ENCODE results near the gene TNFRSF12A. TPM values are rescaled to one million over a fixed set of nuclear protein-coding genes. Genes with fewer than 3 reads are reported as not detected.

The TNFRSF12A gene
- total RNA-seq, 2 experiments from 2014 or later, result 6.1 to 7.5 TPM

GRCh38 chr16:3057181-3058138 lies 37.3 kb downstream of the TNFRSF12A start:
- Mint-ChIP-seq H3K4me3 (peak overlapping the region; percentile 79), H3K4me1 (peaks cover 71% of the 10 kb centered on the region), H3K27me3 (no peaks in the 10 kb centered on the region), H3K36me3 (ENCODE audit: low read depth) (peaks cover 64% of the 10 kb centered on the region), H3K9me3 (no peaks in the 10 kb centered on the region), H3K27ac (peak overlapping the region; percentile 96)
- ChIA-PET POLR2A (interaction anchor here (0.7 to 6.1 kb wide), 20 partner anchors 8 to 91 kb away, joined by 3 to 96 read pairs (median 6); partner anchors contain the start of genes IL32, MMP25, TNFRSF12A and ZNF213), CTCF (interaction anchor here (0.9 to 6.3 kb wide), 14 partner anchors 10 to 113 kb away, joined by 3 to 177 read pairs (median 12); partner anchors contain the start of genes MMP25 and ZNF213)
- peak; percentile 59 for DNase-seq

GRCh38 chr16:3058139-3059030 lies 38.2 kb downstream of the TNFRSF12A start:
- no peaks in the 10 kb centered on the region for H3K27me3 Mint-ChIP-seq
- DNase-seq, result peak; percentile 68
- POLR2A ChIA-PET, result interaction anchor here (0.6 to 6.1 kb wide), 25 partner anchors 8 to 100 kb away, joined by 3 to 96 read pairs (median 6); partner anchors contain the start of genes MMP25, TNFRSF12A, ZNF213 and ZSCAN10
- H3K4me3 Mint-ChIP-seq, result peak overlapping the region; percentile 79
- peak overlapping the region; percentile 96 for H3K27ac Mint-ChIP-seq
- peaks cover 75% of the 10 kb centered on the region for H3K4me1 Mint-ChIP-seq
- CTCF ChIA-PET, result interaction anchor here (0.6 to 6.3 kb wide), 34 partner anchors 9 to 172 kb away, joined by 3 to 177 read pairs (median 5); partner anchors contain the start of genes HCFC1R1, MMP25, THOC6 and ZNF213
- H3K36me3 Mint-ChIP-seq (ENCODE audit: low read depth), result peaks cover 66% of the 10 kb centered on the region
- H3K9me3 Mint-ChIP-seq, result no peaks in the 10 kb centered on the region

- peak; percentile 90 for DNase-seq
- POLR2A ChIA-PET, result interaction anchor here (0.6 to 6.1 kb wide), 26 partner anchors 7 to 99 kb away, joined by 3 to 96 read pairs (median 6); partner anchors contain the start of genes MMP25, TNFRSF12A, ZNF213 and ZSCAN10
- H3K27ac Mint-ChIP-seq, result peak overlapping the region; percentile 95
- CTCF ChIA-PET, result interaction anchor here (0.6 to 6.3 kb wide), 31 partner anchors 8 to 138 kb away, joined by 3 to 177 read pairs (median 5); partner anchors contain the start of genes HCFC1R1, MMP25, THOC6 and ZNF213
- H3K4me3 Mint-ChIP-seq, result peak overlapping the region; percentile 79
- no peaks in the 10 kb centered on the region for H3K9me3 Mint-ChIP-seq
- peaks cover 74% of the 10 kb centered on the region for H3K4me1 Mint-ChIP-seq
- H3K27me3 Mint-ChIP-seq, result no peaks in the 10 kb centered on the region
- peaks cover 59% of the 10 kb centered on the region for H3K36me3 Mint-ChIP-seq (ENCODE audit: low read depth)
Observed at GRCh38 chr16:3059041-3059722, 39.0 kb downstream of the TNFRSF12A start.

- ChIA-PET CTCF (interaction anchor here (0.6 to 6.3 kb wide), 17 partner anchors 12 to 139 kb away, joined by 3 to 177 read pairs (median 7); partner anchors contain the start of gene ZNF213), POLR2A (interaction anchor here (0.7 to 6.1 kb wide), 10 partner anchors 10 to 75 kb away, joined by 3 to 96 read pairs (median 13); partner anchors contain the start of genes ZNF213 and ZSCAN10)
- peaks cover 58% of the 10 kb centered on the region for H3K36me3 Mint-ChIP-seq (ENCODE audit: low read depth)
- peak overlapping the region; percentile 79 for H3K4me3 Mint-ChIP-seq
- H3K9me3 Mint-ChIP-seq, result no peaks in the 10 kb centered on the region
- H3K27ac Mint-ChIP-seq, result peak overlapping the region; percentile 86
- no peaks in the 10 kb centered on the region for H3K27me3 Mint-ChIP-seq
- peaks cover 75% of the 10 kb centered on the region for H3K4me1 Mint-ChIP-seq
- no peak for DNase-seq
Observed at GRCh38 chr16:3059723-3060242, 39.6 kb downstream of the TNFRSF12A start.

GRCh38 chr16:3060339-3061127 lies 40.4 kb downstream of the TNFRSF12A start:
- no peaks in the 10 kb centered on the region for H3K27me3 Mint-ChIP-seq
- POLR2A ChIA-PET, result interaction anchor here (1.0 to 6.1 kb wide), 6 partner anchors 9 to 74 kb away, joined by 3 to 96 read pairs (median 18); partner anchors contain the start of gene ZNF213
- no peak for DNase-seq
- H3K4me3 Mint-ChIP-seq, result peak overlapping the region; percentile 79
- peaks cover 75% of the 10 kb centered on the region for H3K4me1 Mint-ChIP-seq
- peak overlapping the region; percentile 86 for H3K27ac Mint-ChIP-seq
- H3K36me3 Mint-ChIP-seq (ENCODE audit: low read depth), result peaks cover 55% of the 10 kb centered on the region
- H3K9me3 Mint-ChIP-seq, result no peaks in the 10 kb centered on the region
- CTCF ChIA-PET, result interaction anchor here (1.1 to 6.3 kb wide), 13 partner anchors 13 to 109 kb away, joined by 3 to 177 read pairs (median 16); partner anchors contain the start of gene ZNF213

GRCh38 chr16:3062553-3062952 lies 42.4 kb downstream of the TNFRSF12A start:
- no peak for DNase-seq
- no peak overlapping the region for H3K4me3 Mint-ChIP-seq
- no peaks in the 10 kb centered on the region for H3K27me3 Mint-ChIP-seq
- no peaks in the 10 kb centered on the region for H3K9me3 Mint-ChIP-seq
- peaks cover 58% of the 10 kb centered on the region for H3K36me3 Mint-ChIP-seq (ENCODE audit: low read depth)
- no peak overlapping the region for H3K27ac Mint-ChIP-seq
- ChIA-PET POLR2A (interaction anchor here (1.1 to 8.3 kb wide), 6 partner anchors 8 to 72 kb away, joined by 3 to 187 read pairs (median 36); partner anchors contain the start of genes MMP25 and ZNF213), CTCF (interaction anchor here (1.3 to 4.7 kb wide), 2 partner anchors 30 to 67 kb away, joined by 4 to 44 read pairs; no protein-coding TSS in a partner anchor)
- H3K4me1 Mint-ChIP-seq, result peaks cover 57% of the 10 kb centered on the region

GRCh38 chr16:3063625-3064386 lies 43.6 kb downstream of the TNFRSF12A start:
- Mint-ChIP-seq H3K27me3 (no peaks in the 10 kb centered on the region), H3K4me1 (peaks cover 63% of the 10 kb centered on the region), H3K27ac (peak overlapping the region; percentile 99), H3K36me3 (ENCODE audit: low read depth) (peaks cover 63% of the 10 kb centered on the region), H3K4me3 (peak overlapping the region; percentile 45), H3K9me3 (no peaks in the 10 kb centered on the region)
- ChIA-PET POLR2A (interaction anchor here (0.9 to 8.3 kb wide), 13 partner anchors 12 to 101 kb away, joined by 3 to 187 read pairs (median 8); partner anchors contain the start of genes MMP25, PKMYT1 and ZNF213), CTCF (interaction anchor here (0.8 to 4.7 kb wide), 8 partner anchors 13 to 70 kb away, joined by 3 to 44 read pairs (median 4); partner anchors contain the start of gene ZNF213)
- no peak for DNase-seq

GRCh38 chr16:3065069-3065741 lies 45.0 kb downstream of the TNFRSF12A start, which contains the start of gene IL32:
Gene IL32, plus strand, starts transcription at chr16:3065640. Its CDS starts 172 bp downstream, at chr16:3065812.
- peak within 1 kb of the TSS; percentile 99 for H3K27ac Mint-ChIP-seq
- peaks cover 66% of the 10 kb centered on the region for H3K36me3 Mint-ChIP-seq (ENCODE audit: low read depth)
- peak; percentile 80 for DNase-seq
- H3K27me3 Mint-ChIP-seq, result no peaks in the 10 kb centered on the region
- H3K9me3 Mint-ChIP-seq, result no peaks in the 10 kb centered on the region
- H3K4me3 Mint-ChIP-seq, result peak within 1 kb of the TSS; percentile 100
- POLR2A ChIA-PET, result interaction anchor here (0.6 to 8.3 kb wide), 24 partner anchors 8 to 93 kb away, joined by 3 to 187 read pairs (median 5); partner anchors contain the start of genes HCFC1R1, MMP25, PKMYT1 and TNFRSF12A
- H3K4me1 Mint-ChIP-seq, result peaks cover 68% of the 10 kb centered on the region
- CTCF ChIA-PET, result interaction anchor here (0.6 to 4.7 kb wide), 9 partner anchors 9 to 69 kb away, joined by 3 to 44 read pairs (median 4); partner anchors contain the start of genes HCFC1R1, THOC6 and ZNF213

- peaks cover 64% of the 10 kb centered on the region for H3K36me3 Mint-ChIP-seq (ENCODE audit: low read depth)
Observed at GRCh38 chr16:3065742-3066439, 45.7 kb downstream of the TNFRSF12A start.

More at GRCh38 chr16:3065742-3066439, 45.7 kb downstream of the TNFRSF12A start:
- peak overlapping the region; percentile 99 for H3K27ac Mint-ChIP-seq
- H3K4me3 Mint-ChIP-seq, result peak overlapping the region; percentile 100
- H3K9me3 Mint-ChIP-seq, result no peaks in the 10 kb centered on the region
- DNase-seq, result no peak
- POLR2A ChIA-PET, result interaction anchor here (0.8 to 8.3 kb wide), 21 partner anchors 8 to 92 kb away, joined by 3 to 187 read pairs (median 5); partner anchors contain the start of genes HCFC1R1, MMP25, PKMYT1 and TNFRSF12A
- H3K4me1 Mint-ChIP-seq, result peaks cover 68% of the 10 kb centered on the region
- H3K27me3 Mint-ChIP-seq, result no peaks in the 10 kb centered on the region
- CTCF ChIA-PET, result interaction anchor here (0.6 to 4.7 kb wide), 8 partner anchors 9 to 63 kb away, joined by 3 to 44 read pairs (median 4); partner anchors contain the start of genes HCFC1R1 and THOC6

Measured in activated CD4-positive, alpha-beta memory T cell treated with anti-CD3 and anti-CD28 coated beads, Interleukin-2, amount 10 ng/mL, durations not matched to agents 7 days and 5 days (primary cell).